Smooth muscle cell (in vitro differentiated cells): Measurements from ENCODE around the gene ZBTB43. TPM values are rescaled to one million over a fixed set of nuclear protein-coding genes. Genes with fewer than 3 reads are reported as not detected.

ENCODE experiments used
- DNase-seq: peaks from one replicate; lab custom pipeline; 2025; ENCODE audit not compliant: unreplicated experiment; lab: John Stamatoyannopoulos, UW
- H2AFZ ChIP-seq: fragments of 200-600 bp; sonication (generic); 2 replicates; pipeline ENCODE4 v1.6.0; 2016; ENCODE audit warnings: antibody characterized with exemption, low read depth, mild to moderate bottlenecking
- H3F3A ChIP-seq: fragments of 200-600 bp; sonication (generic); 2 replicates; pipeline ENCODE4 v1.6.0; 2017; ENCODE audit warnings: antibody characterized with exemption, low read depth
- H3K27ac ChIP-seq: fragments of 200-600 bp; sonication (generic); 2 replicates; pipeline ENCODE4 v1.5.1; 2016; ENCODE audit warnings: low read depth, mild to moderate bottlenecking
- H3K27me3 ChIP-seq: fragments of 200-600 bp; sonication (generic); 2 replicates; pipeline ENCODE4 v1.6.1; 2016; ENCODE audit warnings: low read depth, mild to moderate bottlenecking
- H3K36me3 ChIP-seq: fragments of 200-600 bp; sonication (generic); 2 replicates; pipeline ENCODE4 v1.5.1; 2016; ENCODE audit warnings: low read depth
- H3K4me1 ChIP-seq: fragments of 200-600 bp; sonication (generic); 2 replicates; pipeline ENCODE4 v1.5.1; 2016; ENCODE audit warnings: low read depth
- H3K4me2 ChIP-seq: fragments of 200-600 bp; sonication (generic); 2 replicates; pipeline ENCODE4 v1.6.0; 2016; ENCODE audit warnings: mild to moderate bottlenecking
- H3K4me3 ChIP-seq: fragments of 200-600 bp; sonication (generic); 2 replicates; pipeline ENCODE4 v1.5.1; 2016; ENCODE audit warnings: mild to moderate bottlenecking
- H3K79me2 ChIP-seq: fragments of 200-600 bp; sonication (generic); 2 replicates; pipeline ENCODE4 v1.6.0; 2016; ENCODE audit warnings: low read depth, mild to moderate bottlenecking
- H3K9ac ChIP-seq: fragments of 200-600 bp; sonication (generic); 2 replicates; pipeline ENCODE4 v1.6.0; 2016; ENCODE audit warnings: low read depth
- H3K9me3 ChIP-seq: fragments of 200-600 bp; sonication (generic); replicated peaks from 2 replicates; pipeline ENCODE4 v1.5.1; 2016; ENCODE audit warnings: low read depth
- H4K20me1 ChIP-seq: fragments of 200-600 bp; sonication (generic); 2 replicates; pipeline ENCODE4 v1.6.0; 2016; ENCODE audit warnings: low read depth
- WGBS: methylation state at CpG from one replicate; pipeline ENCODE4 v1.1.7; 2016; ENCODE audit warnings: low lambda C conversion rate; 5-methylcytosine and 5-hydroxymethylcytosine counted together
- polyA plus RNA-seq: library from polyadenylated mRNA; unstranded; fragments of >200 nt; fragmentation: Nextera tagmentation; extraction: Ambion mirVana; gene quantifications from 2 replicates; pipeline ENCODE4 v1.2.1, GENCODE V29; 2016
- total RNA-seq: library from RNA; depleted of rRNA; stranded (reverse); fragments of >200 nt; gene quantifications from 2 replicates; pipeline ENCODE4 v1.2.3, GENCODE V29; 2014
- TF ChIP-seq, protein P1 (sequence below): fragments of 200-600 bp; sonication (generic); IDR thresholded peaks from 2 replicates; pipeline ENCODE4 v1.5.1; 2017; ENCODE audit warnings: borderline replicate concordance, mild to moderate bottlenecking, antibody characterized with exemption; ENCODE audit not compliant: insufficient read depth, poor library complexity, severe bottlenecking

The ZBTB43 gene, protein sequence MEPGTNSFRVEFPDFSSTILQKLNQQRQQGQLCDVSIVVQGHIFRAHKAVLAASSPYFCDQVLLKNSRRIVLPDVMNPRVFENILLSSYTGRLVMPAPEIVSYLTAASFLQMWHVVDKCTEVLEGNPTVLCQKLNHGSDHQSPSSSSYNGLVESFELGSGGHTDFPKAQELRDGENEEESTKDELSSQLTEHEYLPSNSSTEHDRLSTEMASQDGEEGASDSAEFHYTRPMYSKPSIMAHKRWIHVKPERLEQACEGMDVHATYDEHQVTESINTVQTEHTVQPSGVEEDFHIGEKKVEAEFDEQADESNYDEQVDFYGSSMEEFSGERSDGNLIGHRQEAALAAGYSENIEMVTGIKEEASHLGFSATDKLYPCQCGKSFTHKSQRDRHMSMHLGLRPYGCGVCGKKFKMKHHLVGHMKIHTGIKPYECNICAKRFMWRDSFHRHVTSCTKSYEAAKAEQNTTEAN
- 12.3 and 13.3 TPM in 2 replicates for total RNA-seq
- 10.8 and 11.5 TPM in 2 replicates for polyA plus RNA-seq

- no peaks in the 10 kb centered on the region for H3F3A ChIP-seq
- H3K9me3 ChIP-seq, result no peaks in the 10 kb centered on the region
- 3% methylated on average over 75 of the region's 79 CpGs for WGBS
- peak within 1 kb of the TSS; percentile 79 for H3K4me3 ChIP-seq
- peak within 1 kb of the TSS; percentile 95 for H3K4me2 ChIP-seq
- peak; percentile 87 for DNase-seq
- H3K27ac ChIP-seq, result peak within 1 kb of the TSS; percentile 97
- no peaks in the 10 kb centered on the region for H3K27me3 ChIP-seq
- H3K4me1 ChIP-seq, result peaks cover 16% of the 10 kb centered on the region
- peaks cover 47% of the 10 kb centered on the region for H4K20me1 ChIP-seq
- H3K79me2 ChIP-seq, result peaks cover 48% of the 10 kb centered on the region
- TF ChIP-seq, protein P1, sequence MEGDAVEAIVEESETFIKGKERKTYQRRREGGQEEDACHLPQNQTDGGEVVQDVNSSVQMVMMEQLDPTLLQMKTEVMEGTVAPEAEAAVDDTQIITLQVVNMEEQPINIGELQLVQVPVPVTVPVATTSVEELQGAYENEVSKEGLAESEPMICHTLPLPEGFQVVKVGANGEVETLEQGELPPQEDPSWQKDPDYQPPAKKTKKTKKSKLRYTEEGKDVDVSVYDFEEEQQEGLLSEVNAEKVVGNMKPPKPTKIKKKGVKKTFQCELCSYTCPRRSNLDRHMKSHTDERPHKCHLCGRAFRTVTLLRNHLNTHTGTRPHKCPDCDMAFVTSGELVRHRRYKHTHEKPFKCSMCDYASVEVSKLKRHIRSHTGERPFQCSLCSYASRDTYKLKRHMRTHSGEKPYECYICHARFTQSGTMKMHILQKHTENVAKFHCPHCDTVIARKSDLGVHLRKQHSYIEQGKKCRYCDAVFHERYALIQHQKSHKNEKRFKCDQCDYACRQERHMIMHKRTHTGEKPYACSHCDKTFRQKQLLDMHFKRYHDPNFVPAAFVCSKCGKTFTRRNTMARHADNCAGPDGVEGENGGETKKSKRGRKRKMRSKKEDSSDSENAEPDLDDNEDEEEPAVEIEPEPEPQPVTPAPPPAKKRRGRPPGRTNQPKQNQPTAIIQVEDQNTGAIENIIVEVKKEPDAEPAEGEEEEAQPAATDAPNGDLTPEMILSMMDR, result no peak
- H3K36me3 ChIP-seq, result no peaks in the 10 kb centered on the region
- peak within 1 kb of the TSS; percentile 93 for H2AFZ ChIP-seq
- H3K9ac ChIP-seq, result peak within 1 kb of the TSS; percentile 95
Observed at GRCh38 chr9:126804696-126805553, at the start of gene ZBTB43. TSS of gene ZBTB43 (plus strand) at chr9:126805040. CDS start at chr9:126832510, 27,470 bp downstream.

GRCh38 chr9:126755317-126755875 lies 49.4 kb upstream of the ZBTB43 start:
- WGBS, result 90% methylated on average over 16 of the region's 19 CpGs
- H4K20me1 ChIP-seq, result no peaks in the 10 kb centered on the region

GRCh38 chr9:126756238-126756637 lies 48.6 kb upstream of the ZBTB43 start:
- peaks cover 16% of the 10 kb centered on the region for H3K27me3 ChIP-seq
- H3K36me3 ChIP-seq, result no peaks in the 10 kb centered on the region
- no peak overlapping the region for H3K4me2 ChIP-seq
- TF ChIP-seq, protein P1, result no peak
- no peak overlapping the region for H2AFZ ChIP-seq
- H3K4me1 ChIP-seq, result no peaks in the 10 kb centered on the region
- no peaks in the 10 kb centered on the region for H3F3A ChIP-seq
- H3K9ac ChIP-seq, result no peak overlapping the region
- DNase-seq, result no peak
- 80% methylated on average over 5 of the region's 5 CpGs for WGBS
- no peak overlapping the region for H3K4me3 ChIP-seq
- H4K20me1 ChIP-seq, result no peaks in the 10 kb centered on the region
- no peaks in the 10 kb centered on the region for H3K79me2 ChIP-seq
- no peaks in the 10 kb centered on the region for H3K9me3 ChIP-seq
- H3K27ac ChIP-seq, result no peak overlapping the region

More at GRCh38 chr9:126755317-126755875, 49.4 kb upstream of the ZBTB43 start:
- Histone ChIP-seq H3K9me3 (no peaks in the 10 kb centered on the region), H3K4me3 (no peak overlapping the region), H3K27ac (no peak overlapping the region), H3K79me2 (no peaks in the 10 kb centered on the region), H3F3A (no peaks in the 10 kb centered on the region), H3K4me1 (no peaks in the 10 kb centered on the region), H3K9ac (no peak overlapping the region), H3K4me2 (no peak overlapping the region), H2AFZ (no peak overlapping the region), H3K27me3 (peaks cover 21% of the 10 kb centered on the region), H3K36me3 (no peaks in the 10 kb centered on the region)
- DNase-seq, result no peak
- TF ChIP-seq, protein P1, result no peak
